Lower leg skin (tissue), 3 donors: ENCODE measurements around the gene GSE1.

ENCODE experiments used
- CTCF ChIP-seq, 3 donors: fragments of 450-650 bp; IDR thresholded peaks; one replicate each; pipeline ENCODE4 v1.5.1; 2016; ENCODE audit warnings: antibody characterized with exemption in 3 of 3, mild to moderate bottlenecking in 3 of 3, moderate library complexity in 2 of 3
- POLR2A ChIP-seq, 2 donors: fragments of 450-650 bp; IDR thresholded peaks; one replicate each; pipeline ENCODE4 v1.6.1; 2016 to 2017; ENCODE audit warnings: antibody characterized with exemption in 2 of 2, mild to moderate bottlenecking in 1 of 2, moderate library complexity in 1 of 2

DNA sequence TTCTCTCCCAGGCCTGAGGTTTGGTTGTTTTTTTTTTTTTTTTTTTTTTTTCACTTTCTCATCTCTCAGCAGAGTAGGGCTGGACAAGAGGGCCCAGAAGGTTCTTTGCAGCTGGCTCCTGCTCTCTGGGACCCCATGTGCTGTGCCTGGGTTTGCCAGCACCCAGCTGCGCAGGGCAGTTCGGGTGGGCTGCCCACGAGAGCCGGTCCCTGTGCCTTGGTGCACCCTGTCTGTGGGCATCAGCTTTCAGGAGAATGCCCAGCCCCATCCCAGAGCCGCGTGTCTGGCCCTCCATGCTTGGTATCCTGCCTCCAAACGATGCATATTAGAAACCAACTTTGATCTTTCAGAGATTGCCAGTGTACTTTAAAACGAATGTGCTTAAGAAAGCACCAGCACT lies 15.0 kb upstream of the GSE1 start:
- TF ChIP-seq CTCF (IDR thresholded peaks at IDR 0.05) (no peak), POLR2A (IDR thresholded peaks at IDR 0.05) (no peak)
